ENCODE measurements around the gene HIP1.
"Not testable (repeated sequence)": the region's sequence is repeated elsewhere in the genome, so short reads cannot be mapped to it uniquely, and the experiment has no call there.

The HIP1 gene

GRCh38 chr7:75702515-75702914 lies 36.2 kb downstream of the HIP1 start:
- no peak for DNase-seq (ENCODE audit: low read depth)
- H3K4me3 ChIP-seq (ENCODE audit: low read depth, low read length) = no peak overlapping the region
- TF ChIP-seq, protein P1, sequence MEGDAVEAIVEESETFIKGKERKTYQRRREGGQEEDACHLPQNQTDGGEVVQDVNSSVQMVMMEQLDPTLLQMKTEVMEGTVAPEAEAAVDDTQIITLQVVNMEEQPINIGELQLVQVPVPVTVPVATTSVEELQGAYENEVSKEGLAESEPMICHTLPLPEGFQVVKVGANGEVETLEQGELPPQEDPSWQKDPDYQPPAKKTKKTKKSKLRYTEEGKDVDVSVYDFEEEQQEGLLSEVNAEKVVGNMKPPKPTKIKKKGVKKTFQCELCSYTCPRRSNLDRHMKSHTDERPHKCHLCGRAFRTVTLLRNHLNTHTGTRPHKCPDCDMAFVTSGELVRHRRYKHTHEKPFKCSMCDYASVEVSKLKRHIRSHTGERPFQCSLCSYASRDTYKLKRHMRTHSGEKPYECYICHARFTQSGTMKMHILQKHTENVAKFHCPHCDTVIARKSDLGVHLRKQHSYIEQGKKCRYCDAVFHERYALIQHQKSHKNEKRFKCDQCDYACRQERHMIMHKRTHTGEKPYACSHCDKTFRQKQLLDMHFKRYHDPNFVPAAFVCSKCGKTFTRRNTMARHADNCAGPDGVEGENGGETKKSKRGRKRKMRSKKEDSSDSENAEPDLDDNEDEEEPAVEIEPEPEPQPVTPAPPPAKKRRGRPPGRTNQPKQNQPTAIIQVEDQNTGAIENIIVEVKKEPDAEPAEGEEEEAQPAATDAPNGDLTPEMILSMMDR (IDR thresholded peaks at IDR 0.05; ENCODE audit: insufficient read depth, low read depth, low read length, missing control alignments) = no peak

GRCh38 chr7:75699993-75700392 lies 38.7 kb downstream of the HIP1 start:
- no peak overlapping the region for H3K4me3 ChIP-seq (ENCODE audit: low read depth, low read length)
- no peak for DNase-seq (ENCODE audit: low read depth)
- TF ChIP-seq, protein P1 (IDR thresholded peaks at IDR 0.05; ENCODE audit: insufficient read depth, low read depth, low read length, missing control alignments) = no peak

DNA sequence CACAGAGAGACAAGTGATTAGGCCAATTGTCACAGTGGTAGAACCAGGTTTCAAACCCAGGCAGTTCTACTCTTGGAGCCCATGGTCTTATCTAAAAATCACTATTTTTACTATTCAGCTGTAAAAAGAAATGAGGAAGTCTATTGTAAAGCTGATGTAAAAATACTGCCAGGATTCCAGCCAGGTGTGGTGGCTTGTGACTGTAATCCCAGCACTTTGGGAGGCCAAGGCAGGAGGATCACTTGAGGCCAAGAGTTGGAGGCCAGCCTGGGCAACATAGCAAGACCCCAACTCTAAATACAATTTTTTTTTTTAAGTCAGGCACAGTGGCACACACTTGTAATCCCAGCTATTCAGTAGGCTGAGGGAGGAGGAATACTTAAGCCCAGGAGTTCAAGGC lies 40.4 kb downstream of the HIP1 start:
- TF ChIP-seq, protein P1 (IDR thresholded peaks at IDR 0.05; ENCODE audit: insufficient read depth, low read depth, low read length, missing control alignments) = no peak
- no peak overlapping the region for H3K4me3 ChIP-seq (ENCODE audit: low read depth, low read length)
- no peak for DNase-seq (ENCODE audit: low read depth)

DNA sequence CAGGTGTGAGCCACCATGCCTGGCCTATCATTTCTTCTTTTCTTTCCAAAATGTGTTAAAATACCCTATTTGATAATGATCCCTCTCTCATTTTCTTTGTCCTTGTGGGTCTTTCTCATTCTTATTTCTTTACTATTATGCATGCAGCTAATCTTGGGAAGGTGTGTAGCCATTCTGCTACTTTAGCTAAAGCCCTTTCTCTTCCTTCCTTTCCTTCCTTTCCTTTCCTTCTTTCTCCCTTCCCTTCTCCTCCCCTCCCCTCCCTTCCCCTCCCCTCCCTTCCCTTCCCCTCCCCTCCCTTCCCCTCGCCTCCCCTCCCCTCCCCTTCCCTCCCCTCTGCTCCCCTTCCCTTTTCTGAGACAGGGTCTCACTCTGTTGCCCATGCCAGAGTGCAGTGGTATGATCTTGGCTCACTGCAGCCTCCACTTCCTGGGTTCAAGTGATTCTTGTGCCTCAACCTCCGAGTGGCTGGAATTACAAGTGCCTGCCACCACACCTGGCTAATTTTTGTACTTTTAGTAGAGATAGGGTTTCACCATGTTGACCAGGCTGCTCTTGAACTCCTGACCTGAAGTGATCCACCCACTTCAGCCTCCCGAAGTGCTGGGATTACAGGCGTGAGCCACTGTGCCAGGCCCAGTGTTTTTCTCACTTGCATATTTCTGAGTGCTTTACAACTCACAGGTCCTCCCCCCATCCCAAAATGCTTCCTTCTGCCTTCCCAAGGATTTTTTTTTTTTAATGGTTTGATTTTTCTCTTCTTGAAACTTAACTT lies 42.3 kb downstream of the HIP1 start:
- TF ChIP-seq, protein P1 (IDR thresholded peaks at IDR 0.05; ENCODE audit: insufficient read depth, low read depth, low read length, missing control alignments) = no peak
- H3K4me3 ChIP-seq (ENCODE audit: low read depth, low read length) = no peak overlapping the region
- no peak for DNase-seq (ENCODE audit: low read depth)

DNA sequence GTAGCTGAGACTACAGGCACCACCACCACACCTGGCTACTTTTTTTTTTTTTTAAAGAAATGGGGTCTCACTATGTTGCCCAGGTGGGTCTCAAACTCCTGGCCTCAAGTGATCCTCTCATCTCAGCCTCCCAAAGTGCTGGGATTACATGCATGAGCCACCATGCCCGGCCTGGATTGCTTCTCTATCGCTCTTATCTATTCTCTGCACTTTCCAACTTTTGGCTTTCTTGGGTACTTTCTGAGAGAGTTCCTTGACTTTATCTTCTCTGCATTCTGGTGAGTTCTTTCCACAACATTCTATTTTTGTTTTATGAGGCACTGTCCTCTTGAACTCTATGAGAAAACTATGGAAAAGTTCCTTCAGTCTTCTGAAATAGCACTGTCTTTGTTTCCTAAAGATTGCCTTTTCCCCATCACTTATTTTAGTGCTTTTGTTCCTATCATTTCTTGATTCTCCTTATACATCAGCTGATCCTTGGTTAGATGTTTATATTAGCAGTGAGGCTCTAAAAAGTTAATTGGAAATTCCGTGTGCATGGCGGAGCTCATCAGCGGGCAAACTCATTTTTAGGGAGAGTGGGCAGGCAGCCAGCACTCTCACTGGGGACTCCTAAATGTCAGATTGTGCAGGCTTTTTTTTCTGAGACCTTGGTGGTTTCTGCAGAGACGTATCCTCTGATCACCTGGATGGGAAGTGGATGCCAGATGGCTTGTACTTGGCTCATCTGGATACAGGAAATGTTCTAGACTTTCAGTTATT lies 43.9 kb downstream of the HIP1 start:
- TF ChIP-seq, protein P1 (IDR thresholded peaks at IDR 0.05; ENCODE audit: insufficient read depth, low read depth, low read length, missing control alignments) = no peak
- no peak overlapping the region for H3K4me3 ChIP-seq (ENCODE audit: low read depth, low read length)
- DNase-seq (ENCODE audit: low read depth) = no peak

DNA sequence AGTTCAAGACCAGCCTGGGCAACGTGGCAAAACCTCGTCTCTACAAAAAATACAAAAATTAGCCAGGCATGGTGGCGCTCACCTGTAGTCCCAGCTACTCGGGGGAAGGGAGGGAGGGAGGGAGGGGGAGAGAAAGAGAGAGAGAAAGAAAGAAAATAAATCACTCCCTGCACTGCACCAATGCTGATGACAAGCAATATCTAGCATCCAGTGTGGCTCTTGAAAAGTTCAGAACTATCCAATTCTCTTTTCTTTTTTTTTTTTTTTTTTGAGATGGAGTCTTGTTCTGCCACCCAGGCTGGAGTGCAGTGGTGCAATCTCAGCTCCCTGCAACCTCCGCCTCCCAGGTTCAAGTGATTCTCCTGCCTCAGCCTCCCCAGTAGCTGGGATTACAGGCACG lies 45.1 kb downstream of the HIP1 start:
- not testable (repeated sequence) for DNase-seq (ENCODE audit: low read depth); H3K4me3 ChIP-seq (ENCODE audit: low read depth, low read length)

DNA sequence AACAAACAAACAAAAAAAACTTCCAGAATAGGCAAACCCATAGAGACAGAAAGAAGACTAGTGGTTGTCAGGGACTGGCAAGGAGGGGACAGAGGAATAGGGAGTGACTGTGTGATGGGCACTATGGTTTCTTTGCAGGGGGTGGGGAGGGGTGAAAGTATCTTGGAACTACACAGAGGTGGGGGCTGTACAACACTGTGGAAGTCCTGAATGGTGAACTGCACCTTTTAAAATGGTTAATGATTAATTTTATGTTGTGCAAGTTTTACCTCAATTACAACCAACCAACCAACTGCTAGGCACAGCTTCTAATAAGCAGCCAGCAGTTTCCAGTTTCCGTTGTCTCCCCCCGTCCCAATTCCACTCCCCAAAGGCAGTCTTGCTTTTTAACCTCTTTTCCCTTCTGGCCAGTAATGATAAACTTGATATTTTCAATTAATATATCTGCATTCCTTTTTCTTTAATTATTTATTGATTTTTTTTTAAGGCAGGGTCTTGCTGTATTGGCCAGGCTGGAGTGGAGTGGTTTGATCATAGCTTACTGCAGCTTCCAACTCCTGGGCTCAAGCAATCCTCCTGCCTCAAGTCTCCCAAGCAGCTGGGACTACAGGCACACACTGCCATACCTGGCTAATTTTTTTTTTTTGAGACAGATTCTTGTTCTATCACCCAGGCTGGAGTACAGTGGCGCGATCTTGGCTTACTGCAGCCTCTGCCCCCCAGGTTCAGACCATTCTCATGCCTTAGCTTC lies 46.8 kb downstream of the HIP1 start:
- H3K4me3 ChIP-seq (ENCODE audit: low read depth, low read length) = no peak overlapping the region
- TF ChIP-seq, protein P1 (IDR thresholded peaks at IDR 0.05; ENCODE audit: insufficient read depth, low read depth, low read length, missing control alignments) = no peak
- DNase-seq (ENCODE audit: low read depth) = no peak
